Body of pancreas (tissue), 4 donors: ENCODE measurements around the gene TPMT. TPM values are rescaled to one million over a fixed set of nuclear protein-coding genes. Genes with fewer than 3 reads are reported as not detected.
"Not testable (repeated sequence)": the region's sequence is repeated elsewhere in the genome, so short reads cannot be mapped to it uniquely, and the experiment has no call there.

Experiments used
- ATAC-seq: fragments of 150-250 bp; one replicate; pipeline ENCODE4 v1.9.1; 2016
- DNase-seq, 4 donors: peaks; one replicate each; pipeline ENCODE4 v3.0.0-alpha.2; 2019
- H3K27ac ChIP-seq, 4 donors: fragments of 200-600 bp; sonication (generic); 1 replicate in 3 of 4; 2 replicates in 1 of 4; pipeline versions ENCODE4 v1.5.1 to v1.6.1; 2016 to 2019; ENCODE audit warnings: mild to moderate bottlenecking in 1 of 4, mixed read lengths in 1 of 4, moderate library complexity in 1 of 4
- H3K27me3 ChIP-seq, 2 donors: fragments of 200-600 bp; sonication (generic); one replicate each; pipeline ENCODE4 v1.6.0; 2016; ENCODE audit warnings: mild to moderate bottlenecking in 1 of 2
- H3K36me3 ChIP-seq, 2 donors: fragments of 200-600 bp; sonication (generic); replicated peaks in 1 of 2; 2 replicates each; pipeline ENCODE4 v1.5.1; 2016; ENCODE audit warnings: low read depth in 2 of 2; ENCODE audit not compliant: insufficient read depth in 1 of 2
- H3K4me1 ChIP-seq: fragments of 200-600 bp; sonication (generic); one replicate; pipeline ENCODE4 v1.6.0; 2016
- H3K4me3 ChIP-seq, 2 donors: fragments of 200-600 bp; sonication (generic); 1 replicate in 1 of 2; 2 replicates in 1 of 2; pipeline ENCODE4 v1.5.1; 2016 to 2019
- H3K9me3 ChIP-seq, 3 donors: fragments of 200-600 bp; sonication (generic); 1 replicate in 2 of 3; 2 replicates in 1 of 3; pipeline ENCODE4 v1.5.1; 2016
- CTCF ChIP-seq, 7 experiments: fragments of 450-650 bp in 4 of 7; fragments of 200-600 bp in 3 of 7; sonication (generic) in 3 of 7; IDR thresholded peaks; one replicate each; pipeline ENCODE4 v1.5.1; 2016 to 2019; ENCODE audit warnings: antibody characterized with exemption in 7 of 7
- POLR2A ChIP-seq, 3 donors: fragments of 450-650 bp; IDR thresholded peaks; one replicate each; pipeline ENCODE4 v1.6.1; 2016; ENCODE audit warnings: antibody characterized with exemption in 3 of 3, mild to moderate bottlenecking in 2 of 3
- WGBS, 2 donors: methylation state at CpG; one replicate each; pipeline ENCODE4 v1.1.5; 2017; 5-methylcytosine and 5-hydroxymethylcytosine counted together
- intact Hi-C: fragments of 100-400 bp; cut with DNase I; formaldehyde crosslinking; loops from one replicate; pipeline ENCODE4 v1.15.1; 2023
- total RNA-seq, 2 donors: library from RNA; depleted of rRNA; stranded (reverse); fragments of >200 nt; gene quantifications; one replicate each; pipeline ENCODE4 v1.1.0, GENCODE V29; 2016

Gene TPMT
- total RNA-seq, 2 donors from 2014 or later = 4.6 to 8.0 TPM

GRCh38 chr6:18179770-18180356 is 25.0 kb upstream of the TPMT start:
- DNase-seq (peak in 1 of 4 donors; percentile 33), ATAC-seq (no peak)
- peaks cover 4% of the 10 kb centered on the region for H3K4me1 ChIP-seq
- TF ChIP-seq CTCF (IDR thresholded peaks at IDR 0.05) = no peak
- H3K4me3 ChIP-seq = no peak overlapping the region
- 77 to 84% methylated on average over 5 of the region's 5 CpGs for WGBS, 2 donors
- intact Hi-C loops = no loop called here
- H3K27ac ChIP-seq = peak overlapping the region in 1 of 4 donors; percentile 2
- H3K27me3 ChIP-seq = no peaks in the 10 kb centered on the region
- no peaks in the 10 kb centered on the region for H3K9me3 ChIP-seq
- no peaks in the 10 kb centered on the region for H3K36me3 ChIP-seq

- intact Hi-C loops = no loop called here
- WGBS, 2 donors = 86 to 90% methylated on average over 3 of the region's 3 CpGs
- TF ChIP-seq CTCF (IDR thresholded peaks at IDR 0.05) = no peak
- no peak for TF ChIP-seq POLR2A (IDR thresholded peaks at IDR 0.05)
- DNase-seq (no peak), ATAC-seq (no peak)
- Histone ChIP-seq H3K9me3 (no peaks in the 10 kb centered on the region), H3K36me3 (peaks cover 0 to 2% of the 10 kb centered on the region in 2 donors), H3K4me1 (peaks cover 4% of the 10 kb centered on the region), H3K27me3 (no peaks in the 10 kb centered on the region), H3K4me3 (no peak overlapping the region), H3K27ac (peak overlapping the region in 1 of 4 donors; percentile 2)
Measured at GRCh38 chr6:18178960-18179615, 24.2 kb upstream of the TPMT start.

GRCh38 chr6:18177286-18177965 is 22.5 kb upstream of the TPMT start:
- intact Hi-C loops = no loop called here
- TF ChIP-seq CTCF (IDR thresholded peaks at IDR 0.05) = no peak
- TF ChIP-seq POLR2A (IDR thresholded peaks at IDR 0.05) = no peak
- Histone ChIP-seq H3K36me3 (peaks cover 0 to 2% of the 10 kb centered on the region in 2 donors), H3K27me3 (no peaks in the 10 kb centered on the region), H3K27ac (no peak overlapping the region), H3K9me3 (no peaks in the 10 kb centered on the region), H3K4me1 (no peaks in the 10 kb centered on the region), H3K4me3 (no peak overlapping the region)
- DNase-seq (no peak), ATAC-seq (no peak)
- WGBS, 2 donors = 86 to 93% methylated on average over 4 of the region's 4 CpGs

- 65 to 67% methylated on average over 4 of the region's 4 CpGs for WGBS, 2 donors
- H3K27me3 ChIP-seq, H3K9me3 ChIP-seq, H3K36me3 ChIP-seq, intact Hi-C loops, DNase-seq, H3K4me1 ChIP-seq, H3K27ac ChIP-seq, H3K4me3 ChIP-seq, ATAC-seq: not testable (repeated sequence)
Measured at GRCh38 chr6:18176198-18176597, 21.3 kb upstream of the TPMT start.

- Histone ChIP-seq H3K4me3 (no peak overlapping the region), H3K9me3 (no peaks in the 10 kb centered on the region), H3K27me3 (no peaks in the 10 kb centered on the region), H3K27ac (peak overlapping the region in 1 of 4 donors; percentile 44), H3K4me1 (no peaks in the 10 kb centered on the region), H3K36me3 (peaks cover 10 to 15% of the 10 kb centered on the region in 2 donors)
- no peak for TF ChIP-seq CTCF (IDR thresholded peaks at IDR 0.05)
- TF ChIP-seq POLR2A (IDR thresholded peaks at IDR 0.05) = no peak
- WGBS, 2 donors = 74 to 80% methylated on average over 7 of the region's 7 CpGs
- DNase-seq (no peak), ATAC-seq (no peak)
- intact Hi-C loops = no loop called here
Measured at GRCh38 chr6:18171871-18172270, 17.0 kb upstream of the TPMT start.
